HG02642 (cell line): ENCODE data around the gene PTPN12.
"Not testable (repeated sequence)": the region's sequence is repeated elsewhere in the genome, so short reads cannot be mapped to it uniquely, and the experiment has no call there.

ENCODE experiments used
- ATAC-seq: cut with Tn5 transposase; IDR thresholded peaks from one replicate; pipeline ENCODE4 v1.9.1; 2021; ENCODE audit warnings: mild to moderate bottlenecking; ENCODE audit not compliant: unreplicated experiment, poor library complexity

Gene PTPN12

GRCh38 chr7:77537778-77538280 lies 734 bp downstream of the PTPN12 start:
- peak; percentile 6 for ATAC-seq

DNA sequence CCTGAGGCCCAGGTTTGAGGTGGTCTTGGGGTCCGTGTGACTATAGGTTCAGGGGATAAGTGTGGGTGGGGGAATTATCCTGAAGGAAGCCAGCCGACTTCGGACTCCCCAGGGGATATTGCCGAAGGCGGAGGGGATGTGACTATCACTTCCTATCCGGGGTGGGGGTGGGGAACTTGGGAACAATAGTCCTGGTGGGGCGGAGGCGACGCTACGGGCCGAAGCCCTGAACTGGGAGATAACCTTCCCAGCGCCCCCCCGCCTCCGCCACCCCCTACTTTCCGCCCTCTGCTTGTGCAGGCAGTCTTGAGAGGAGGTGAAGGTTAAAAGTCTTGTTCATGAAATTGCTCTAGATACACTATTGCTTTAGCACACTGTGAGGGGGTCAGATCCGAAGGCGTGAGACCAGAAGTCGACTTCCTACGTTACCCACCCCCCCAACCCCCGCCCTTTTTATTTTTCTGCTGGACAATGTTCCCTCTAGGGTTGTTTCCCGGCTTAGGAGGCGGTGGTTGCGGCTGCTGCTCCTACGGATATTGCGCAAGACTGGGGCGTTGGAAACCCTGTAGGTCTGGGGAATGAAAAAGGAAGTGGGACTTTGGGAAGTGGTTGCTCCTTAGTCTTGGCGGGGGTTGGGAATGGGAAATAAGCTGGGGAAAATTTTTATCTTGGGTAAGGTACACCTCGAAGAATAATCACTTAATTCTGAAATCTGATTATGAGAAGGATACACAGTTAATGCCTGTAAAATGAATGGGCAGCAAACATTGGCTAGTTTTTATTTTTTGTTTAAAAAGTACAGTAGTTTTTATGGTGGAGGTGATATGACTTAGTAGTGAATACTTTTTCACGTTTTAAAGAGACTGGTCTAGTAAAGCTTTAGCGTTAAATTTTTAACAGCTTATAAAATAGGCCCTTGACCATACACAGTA lies 1.5 kb downstream of the PTPN12 start:
- ATAC-seq, result no peak

- ATAC-seq, result no peak
Observed at GRCh38 chr7:77540402-77540822, 3.3 kb downstream of the PTPN12 start.

DNA sequence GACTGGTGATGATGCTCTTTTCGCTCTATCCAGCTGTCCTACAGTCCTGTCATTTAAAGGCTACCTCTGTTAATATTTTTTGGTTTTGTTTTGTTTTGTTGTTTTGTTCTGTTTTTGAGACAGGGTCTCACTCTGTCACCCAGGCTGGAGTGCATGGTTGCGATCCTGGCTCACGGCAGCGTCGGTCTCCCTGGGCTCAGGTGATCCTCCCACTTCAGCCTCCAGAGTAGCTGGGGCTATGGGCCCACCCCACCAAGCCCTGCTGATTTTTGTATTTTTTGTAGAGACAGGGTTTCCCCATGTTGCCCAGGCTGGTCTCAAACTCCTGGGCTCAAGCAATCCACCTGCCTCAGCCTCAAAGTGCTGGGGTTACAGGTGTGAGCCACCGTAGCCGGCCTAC lies 3.9 kb downstream of the PTPN12 start:
- ATAC-seq, result not testable (repeated sequence)

GRCh38 chr7:77542409-77542808 lies 5.3 kb downstream of the PTPN12 start:
- no peak for ATAC-seq

- no peak for ATAC-seq
Observed at GRCh38 chr7:77542895-77543294, 5.8 kb downstream of the PTPN12 start.

- no peak for ATAC-seq
Observed at GRCh38 chr7:77543910-77544309, 6.8 kb downstream of the PTPN12 start.

DNA sequence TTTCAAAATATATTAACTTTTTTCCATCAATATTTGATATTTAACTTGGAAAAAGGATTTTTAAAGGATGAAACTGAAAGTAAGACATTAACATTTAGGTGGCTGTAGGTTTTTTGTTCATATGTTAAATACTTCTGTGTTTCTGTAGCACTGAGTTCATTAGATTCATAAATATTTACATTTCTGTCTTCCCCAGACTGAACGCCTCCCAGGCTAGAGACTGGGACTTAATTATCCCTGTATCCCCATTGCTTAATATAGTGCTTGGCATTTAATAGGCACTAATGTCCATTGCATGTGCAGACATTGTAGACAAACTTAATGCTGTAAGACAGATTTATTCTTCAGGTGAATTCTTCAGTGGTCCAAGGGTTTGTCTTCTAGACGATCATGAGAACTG lies 7.4 kb downstream of the PTPN12 start:
- ATAC-seq, result no peak

DNA sequence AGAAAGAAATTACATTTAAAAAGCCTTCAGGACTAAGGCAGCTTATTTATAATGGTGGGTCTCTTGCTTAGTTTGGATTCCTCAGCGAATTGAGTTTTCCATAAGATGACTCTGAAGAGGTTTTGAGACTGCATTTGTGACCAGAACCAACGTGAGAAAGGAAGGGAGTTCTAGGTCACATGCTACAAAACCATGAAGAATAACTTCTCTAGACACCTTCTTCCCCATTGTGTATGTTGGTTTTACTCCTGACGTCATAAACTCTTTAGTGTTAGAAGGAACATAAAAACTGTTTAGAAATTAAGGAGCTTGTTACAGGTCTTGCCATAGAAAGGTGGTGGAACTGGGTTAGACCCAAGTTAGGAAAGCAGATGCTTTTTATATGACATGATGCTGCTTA lies 11.1 kb downstream of the PTPN12 start:
- ATAC-seq, result no peak

- no peak for ATAC-seq
Observed at GRCh38 chr7:77549106-77549870, 12.2 kb downstream of the PTPN12 start.

DNA sequence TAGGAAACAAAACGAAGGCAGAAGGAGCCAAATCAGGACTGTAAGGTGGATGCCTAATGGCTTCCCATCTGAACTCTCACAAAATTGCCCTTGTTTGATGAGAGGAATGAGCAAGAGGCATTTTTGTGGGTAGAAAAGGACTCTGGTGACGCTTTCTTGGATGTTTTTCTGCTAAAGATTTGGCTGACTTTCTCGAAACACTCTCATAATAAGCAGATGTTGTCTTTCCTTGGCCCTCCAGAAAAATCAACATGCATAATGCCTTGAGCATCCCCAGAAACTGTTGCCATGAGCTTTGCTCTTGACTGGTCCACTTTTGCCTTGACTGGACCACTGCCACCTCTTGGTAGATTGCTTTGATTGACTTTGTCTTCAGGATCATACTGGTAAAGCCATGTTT lies 13.5 kb downstream of the PTPN12 start:
- ATAC-seq, result no peak

DNA sequence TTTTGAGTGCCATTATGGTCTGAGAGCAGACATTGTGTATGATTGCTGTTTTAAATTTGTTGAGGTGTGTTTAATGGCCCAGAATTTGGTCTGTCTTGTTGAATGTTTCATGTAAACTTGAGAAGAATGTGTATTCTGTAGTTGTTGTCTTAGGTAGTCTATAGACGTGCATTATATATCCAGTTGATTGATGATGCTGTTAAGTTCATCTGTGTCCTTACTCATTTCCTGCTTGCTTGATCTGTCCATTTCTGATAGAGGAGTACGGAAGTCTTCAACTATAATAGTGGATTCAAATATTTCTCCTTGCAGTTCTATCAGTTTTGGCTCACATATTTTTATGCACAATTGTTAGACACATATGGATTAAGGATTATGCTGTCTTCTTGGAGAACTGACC lies 16.0 kb downstream of the PTPN12 start:
- ATAC-seq, result no peak

GRCh38 chr7:77558284-77558967 lies 21.3 kb downstream of the PTPN12 start:
- ATAC-seq, result no peak

DNA sequence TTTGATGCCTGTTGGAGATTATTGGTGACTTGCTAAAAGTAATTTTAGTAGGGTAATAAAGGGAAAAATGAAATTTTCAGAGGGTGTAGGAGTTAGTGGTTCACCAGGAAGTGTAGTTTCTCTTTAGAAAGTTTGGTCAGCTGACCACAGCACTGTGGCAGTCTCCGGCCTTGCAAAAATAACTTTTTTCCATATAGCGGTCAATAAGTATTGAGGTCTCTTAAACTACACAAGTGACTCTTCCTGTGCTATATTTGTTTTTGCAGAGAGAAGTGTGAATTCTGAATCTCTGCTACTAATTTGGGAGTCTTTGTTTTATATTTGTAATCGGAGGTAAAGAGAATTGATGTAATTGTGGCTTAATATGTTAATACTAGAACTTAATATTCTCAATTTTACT lies 24.3 kb downstream of the PTPN12 start:
- peak; percentile 82 for ATAC-seq

- no peak for ATAC-seq
Observed at GRCh38 chr7:77563275-77563674, 26.2 kb downstream of the PTPN12 start.

- no peak for ATAC-seq
Observed at GRCh38 chr7:77565917-77566316, 28.8 kb downstream of the PTPN12 start.

GRCh38 chr7:77566421-77566820 lies 29.3 kb downstream of the PTPN12 start:
- ATAC-seq, result no peak

DNA sequence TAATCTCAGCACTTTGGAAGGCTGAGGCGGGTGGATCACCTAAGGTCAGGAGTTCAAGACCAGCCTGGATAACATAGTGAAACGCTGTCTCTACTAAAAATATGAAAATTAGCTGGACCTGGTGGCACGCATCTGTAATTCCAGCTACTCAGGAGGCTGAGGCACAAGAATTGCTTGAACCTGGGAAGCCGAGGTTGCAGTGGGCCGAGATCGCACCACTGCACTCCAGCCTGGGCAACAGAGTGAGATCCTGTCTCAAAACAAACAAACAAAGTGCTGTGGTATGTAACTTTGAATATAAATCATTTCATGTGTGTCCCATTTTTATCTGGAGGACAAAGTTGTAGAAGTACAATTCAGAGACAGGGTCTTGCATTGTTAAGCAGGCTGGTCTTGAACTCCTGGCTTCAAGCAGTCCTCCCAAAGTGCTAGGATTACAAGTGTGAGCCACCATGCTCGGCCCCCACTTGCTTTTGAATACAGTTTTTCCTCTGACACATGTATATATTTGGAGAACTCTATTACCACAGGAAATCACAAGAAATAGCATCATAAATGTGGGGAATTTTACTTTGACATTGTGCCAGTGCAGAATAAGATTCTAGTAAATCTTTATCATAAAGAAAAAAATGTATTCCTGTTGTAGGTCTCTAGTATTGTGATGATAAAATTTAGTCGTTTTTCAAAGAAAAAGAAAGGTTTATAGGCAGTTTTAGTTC lies 32.6 kb downstream of the PTPN12 start:
- ATAC-seq, result no peak

- peak; percentile 56 for ATAC-seq
Observed at GRCh38 chr7:77570330-77571011, 33.4 kb downstream of the PTPN12 start.
